ENCODE measurements around the gene BZW1. TPM values are rescaled to one million over a fixed set of nuclear protein-coding genes. Genes with fewer than 3 reads are reported as not detected.
"Not testable (repeated sequence)": the region's sequence is repeated elsewhere in the genome, so short reads cannot be mapped to it uniquely, and the experiment has no call there.

The BZW1 gene
- total RNA-seq, 6 donors from 2014 or later: 80.7 to 327 (median 160) TPM

DNA sequence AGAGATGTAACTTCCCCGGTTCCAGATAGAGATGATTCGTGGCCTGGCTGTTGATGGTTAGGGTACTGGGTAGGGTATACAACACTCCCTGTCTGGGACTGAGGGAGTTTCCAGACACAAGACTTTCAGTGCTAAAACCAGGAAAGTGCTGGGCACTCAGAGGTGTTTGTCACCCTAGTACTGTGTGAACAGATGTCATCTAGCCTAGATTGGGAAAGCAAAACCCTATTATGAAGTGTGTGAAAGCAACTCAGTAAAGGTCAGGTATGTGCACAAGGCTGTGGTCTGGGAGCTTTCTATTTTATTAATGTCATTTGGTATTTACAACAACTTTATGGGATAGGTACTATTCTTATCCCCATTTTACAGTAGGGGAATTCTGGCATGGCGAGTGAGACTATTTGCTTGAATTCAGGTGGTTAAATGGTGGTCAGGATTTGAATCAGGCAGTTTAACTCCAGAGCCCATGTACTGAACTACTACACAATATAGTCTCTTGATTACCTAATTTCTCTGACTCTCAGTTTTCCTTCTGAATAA is 2.6 kb downstream of the BZW1 start:
- Histone ChIP-seq H3K4me1 (peaks cover 36 to 44% (median 38%) of the 10 kb centered on the region in 4 donors), H3K27ac (no peak overlapping the region), H3K9me3 (no peaks in the 10 kb centered on the region), H3K36me3 (peaks cover 36 to 58% (median 51%) of the 10 kb centered on the region in 4 donors), H3K4me3 (peak overlapping the region in 1 of 4 donors; percentile 86), H3K27me3 (no peaks in the 10 kb centered on the region)
- no peak for ATAC-seq (ENCODE audit: low FRiP score in 2 of 2)
- WGBS, 2 donors: 70 to 75% methylated on average over 3 of the region's 3 CpGs
- no peak for DNase-seq
- TF ChIP-seq POLR2A (IDR thresholded peaks at IDR 0.05): no peak
- TF ChIP-seq, protein P1, sequence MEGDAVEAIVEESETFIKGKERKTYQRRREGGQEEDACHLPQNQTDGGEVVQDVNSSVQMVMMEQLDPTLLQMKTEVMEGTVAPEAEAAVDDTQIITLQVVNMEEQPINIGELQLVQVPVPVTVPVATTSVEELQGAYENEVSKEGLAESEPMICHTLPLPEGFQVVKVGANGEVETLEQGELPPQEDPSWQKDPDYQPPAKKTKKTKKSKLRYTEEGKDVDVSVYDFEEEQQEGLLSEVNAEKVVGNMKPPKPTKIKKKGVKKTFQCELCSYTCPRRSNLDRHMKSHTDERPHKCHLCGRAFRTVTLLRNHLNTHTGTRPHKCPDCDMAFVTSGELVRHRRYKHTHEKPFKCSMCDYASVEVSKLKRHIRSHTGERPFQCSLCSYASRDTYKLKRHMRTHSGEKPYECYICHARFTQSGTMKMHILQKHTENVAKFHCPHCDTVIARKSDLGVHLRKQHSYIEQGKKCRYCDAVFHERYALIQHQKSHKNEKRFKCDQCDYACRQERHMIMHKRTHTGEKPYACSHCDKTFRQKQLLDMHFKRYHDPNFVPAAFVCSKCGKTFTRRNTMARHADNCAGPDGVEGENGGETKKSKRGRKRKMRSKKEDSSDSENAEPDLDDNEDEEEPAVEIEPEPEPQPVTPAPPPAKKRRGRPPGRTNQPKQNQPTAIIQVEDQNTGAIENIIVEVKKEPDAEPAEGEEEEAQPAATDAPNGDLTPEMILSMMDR (IDR thresholded peaks at IDR 0.05): no peak
- no peak for TF ChIP-seq POLR2AphosphoS5 (IDR thresholded peaks at IDR 0.05)
- TF ChIP-seq EP300 (IDR thresholded peaks at IDR 0.05): no peak

DNA sequence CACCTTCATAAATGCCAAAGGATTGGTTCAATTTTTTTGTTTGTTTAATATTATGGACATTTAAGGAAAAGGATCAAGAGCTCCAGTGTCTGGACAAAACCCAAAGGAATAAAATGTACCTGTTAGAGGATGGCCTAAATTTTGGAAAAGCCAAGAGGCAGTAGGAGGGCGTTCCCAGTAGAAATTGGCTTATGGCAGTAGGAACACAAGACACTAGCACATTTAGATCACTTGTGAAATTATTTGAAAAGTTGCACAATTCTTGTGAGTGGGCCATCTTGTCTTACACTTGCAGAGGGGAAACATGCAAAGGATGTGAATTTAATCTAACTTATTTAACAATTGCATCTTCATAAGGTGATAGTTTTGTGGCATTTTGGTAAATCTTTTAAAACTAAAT is 3.2 kb downstream of the BZW1 start:
- Histone ChIP-seq H3K27ac (no peak overlapping the region), H3K4me3 (no peak overlapping the region), H3K27me3 (no peaks in the 10 kb centered on the region), H3K9me3 (no peaks in the 10 kb centered on the region), H3K36me3 (peaks cover 41 to 64% (median 56%) of the 10 kb centered on the region in 4 donors), H3K4me1 (peaks cover 34 to 42% (median 37%) of the 10 kb centered on the region in 4 donors)
- 81 to 90% methylated on average over 1 of the region's 1 CpG for WGBS, 2 donors
- no peak for ATAC-seq (ENCODE audit: low FRiP score in 2 of 2)
- no peak for TF ChIP-seq EP300 (IDR thresholded peaks at IDR 0.05)
- TF ChIP-seq POLR2AphosphoS5 (IDR thresholded peaks at IDR 0.05): no peak
- no peak for DNase-seq

DNA sequence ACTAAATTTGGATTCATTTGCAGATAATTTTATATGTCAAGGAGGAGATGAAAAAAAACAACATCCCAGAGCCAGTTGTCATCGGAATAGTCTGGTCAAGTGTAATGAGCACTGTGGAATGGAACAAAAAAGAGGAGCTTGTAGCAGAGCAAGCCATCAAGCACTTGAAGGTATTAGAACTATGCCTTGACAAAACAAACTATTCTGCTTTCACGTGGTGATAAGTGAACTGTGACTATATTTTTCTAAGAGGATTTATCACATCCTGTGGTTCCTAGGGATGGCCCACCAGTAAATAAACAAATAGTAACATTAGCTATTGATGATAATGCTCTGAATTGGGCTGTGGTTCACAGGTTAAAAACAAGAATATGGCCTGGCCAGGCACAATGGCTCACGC is 7.0 kb downstream of the BZW1 start:
- not testable (repeated sequence) for H3K27me3 ChIP-seq; H3K9me3 ChIP-seq; H3K27ac ChIP-seq; H3K4me3 ChIP-seq; DNase-seq; ATAC-seq (ENCODE audit: low FRiP score in 2 of 2)
- Histone ChIP-seq H3K36me3 (peaks cover 62 to 83% (median 77%) of the 10 kb centered on the region in 4 donors), H3K4me1 (peaks cover 13 to 16% (median 14%) of the 10 kb centered on the region in 4 donors)
- 81 to 82% methylated on average over 3 of the region's 3 CpGs for WGBS, 2 donors

DNA sequence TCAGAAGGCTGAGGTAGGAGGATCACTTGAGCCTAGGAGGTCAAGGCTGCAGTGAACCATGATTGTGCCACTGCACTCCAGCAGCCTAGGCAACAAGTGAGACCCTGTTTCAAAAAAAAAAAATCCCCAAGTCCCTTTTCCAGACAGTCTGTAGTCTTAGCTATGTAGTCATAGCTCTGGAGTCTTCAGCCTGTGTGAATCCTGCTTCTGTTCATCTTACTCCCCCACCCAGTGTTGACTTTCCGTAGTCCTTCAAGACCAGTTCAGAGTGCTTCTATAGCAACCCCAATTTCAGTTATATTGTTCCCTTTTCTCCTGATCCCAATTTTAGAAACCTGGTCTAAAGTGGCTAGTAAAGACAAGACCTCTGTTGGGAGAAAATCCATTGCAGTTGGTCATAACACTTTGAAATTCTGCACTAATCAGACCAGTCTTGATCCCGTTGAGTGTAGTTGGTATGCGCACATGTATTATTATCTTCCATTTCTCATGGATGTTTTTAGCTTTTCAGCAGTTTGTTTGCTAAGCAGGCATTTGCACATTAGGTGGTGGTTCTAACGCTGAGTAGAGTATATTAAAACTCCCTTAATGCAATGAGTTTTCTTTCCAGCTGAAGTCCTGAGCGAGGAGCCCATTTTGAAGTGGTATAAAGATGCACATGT is 9.0 kb downstream of the BZW1 start:
- H3K27me3 ChIP-seq: no peaks in the 10 kb centered on the region

DNA sequence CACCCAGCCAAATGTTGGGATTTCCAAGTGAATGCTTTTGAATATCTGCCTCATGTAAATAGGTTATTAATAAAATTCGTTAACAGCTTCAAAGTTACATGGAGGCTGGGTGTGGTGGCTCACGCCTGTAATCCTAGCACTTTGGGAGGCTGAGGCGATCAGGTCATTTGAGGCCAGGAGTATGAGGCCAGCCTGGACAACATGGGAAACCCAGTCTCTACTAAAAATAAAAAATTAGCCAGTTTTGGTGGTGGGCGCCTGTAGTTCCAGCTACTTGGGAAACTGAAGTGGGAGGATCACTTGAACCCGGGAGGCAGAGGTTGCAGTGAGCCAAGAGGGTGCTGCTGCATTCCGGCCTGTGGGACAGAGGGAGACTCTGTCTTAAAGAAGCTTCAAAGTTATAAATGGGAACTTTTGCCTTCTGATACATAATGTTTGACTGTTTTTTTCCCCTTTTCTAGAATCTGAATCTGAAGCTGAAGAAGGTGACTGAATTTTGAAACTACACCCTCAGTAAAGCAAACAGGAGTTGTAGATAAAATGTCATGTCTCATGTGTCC is 10.1 kb downstream of the BZW1 start:
- Histone ChIP-seq H3K4me3 (no peak overlapping the region), H3K27me3 (no peaks in the 10 kb centered on the region), H3K27ac (no peak overlapping the region), H3K4me1 (no peaks in the 10 kb centered on the region), H3K36me3 (peaks cover 48 to 59% (median 53%) of the 10 kb centered on the region in 4 donors), H3K9me3 (no peaks in the 10 kb centered on the region)
- DNase-seq (no peak), ATAC-seq (ENCODE audit: low FRiP score in 2 of 2) (no peak)
- TF ChIP-seq POLR2AphosphoS5 (IDR thresholded peaks at IDR 0.05) (no peak), EP300 (IDR thresholded peaks at IDR 0.05) (no peak), POLR2A (IDR thresholded peaks at IDR 0.05) (no peak)
- TF ChIP-seq, protein P1 (IDR thresholded peaks at IDR 0.05): no peak
- WGBS, 2 donors: 91 to 92% methylated on average over 6 of the region's 6 CpGs

More for the DNA sequence above, 9.0 kb downstream of the BZW1 start:
- no peak for DNase-seq
- TF ChIP-seq, protein P1 (IDR thresholded peaks at IDR 0.05): no peak
- TF ChIP-seq POLR2A (IDR thresholded peaks at IDR 0.05): no peak
- no peak for TF ChIP-seq POLR2AphosphoS5 (IDR thresholded peaks at IDR 0.05)
- TF ChIP-seq EP300 (IDR thresholded peaks at IDR 0.05): no peak
- 96 to 99% methylated on average over 5 of the region's 5 CpGs for WGBS, 2 donors
- no peak for ATAC-seq (ENCODE audit: low FRiP score in 2 of 2)
- Histone ChIP-seq H3K36me3 (peaks cover 57 to 69% (median 62%) of the 10 kb centered on the region in 4 donors), H3K9me3 (no peaks in the 10 kb centered on the region), H3K27ac (no peak overlapping the region), H3K4me3 (no peak overlapping the region), H3K4me1 (no peaks in the 10 kb centered on the region)
